HEK293 (cell line): ENCODE results near the gene ALLC.

Experiments
- CTCF ChIA-PET: fragments of 350-600 bp; formaldehyde crosslinking; extraction: SDS; loops from one replicate; lab custom pipeline; 2021; ENCODE audit warnings: antibody characterized with exemption; lab: Yijun Ruan, JAX
- POLR2A ChIA-PET: fragments of 300-600 bp; formaldehyde crosslinking; extraction: SDS; loops from one replicate; lab custom pipeline; 2020; ENCODE audit warnings: antibody characterized with exemption, inconsistent platforms; lab: Yijun Ruan, JAX
- H3K27ac ChIP-seq: fragments of 200-500 bp; sonication (Bioruptor generic); 2 replicates; pipeline ENCODE4 v1.5.1; 2014; ENCODE audit warnings: low read depth, low read length, control low read depth, inconsistent platforms; ENCODE audit errors: extremely low read depth
- H3K36me3 ChIP-seq, 2 experiments: fragments of 200-500 bp in 1 of 2; sonication (Bioruptor generic) in 1 of 2; 1 replicate in 1 of 2; 2 replicates in 1 of 2; pipeline ENCODE4 v1.5.1; 2014 to 2017; ENCODE audit warnings: inconsistent platforms in 2 of 2, low read length in 2 of 2; ENCODE audit not compliant: control insufficient read depth in 2 of 2, insufficient read depth in 1 of 2
- H3K4me1 ChIP-seq: fragments of 200-500 bp; sonication (Bioruptor generic); 2 replicates; pipeline ENCODE4 v1.5.1; 2014; ENCODE audit warnings: mild to moderate bottlenecking, low read length, inconsistent platforms; ENCODE audit not compliant: control insufficient read depth, insufficient read depth
- H3K4me3 ChIP-seq: 2 replicates; pipeline ENCODE4 v1.5.1; 2011; ENCODE audit warnings: low read depth, mild to moderate bottlenecking, control low read depth, low read length, moderate library complexity
- H3K9me3 ChIP-seq: fragments of 200-500 bp; sonication (Bioruptor generic); 2 replicates; pipeline ENCODE4 v1.5.1; 2014; ENCODE audit warnings: low read depth, low read length, inconsistent platforms; ENCODE audit not compliant: control insufficient read depth, insufficient read depth
- HOXA7 ChIP-seq: sonication (generic); formaldehyde crosslinking; IDR thresholded peaks from 2 replicates; pipeline ENCODE4 v1.8.1; 2022; ENCODE audit warnings: missing genetic modification reagents, borderline replicate concordance
- IKZF3 ChIP-seq: fragments of 450-650 bp; IDR thresholded peaks from 2 replicates; pipeline ENCODE4 v1.5.0; 2018; ENCODE audit warnings: missing biosample characterization, mild to moderate bottlenecking, missing genetic modification characterization, moderate library complexity
- KLF8 ChIP-seq: fragments of 450-650 bp; formaldehyde crosslinking; IDR thresholded peaks from 2 replicates; pipeline ENCODE4 v1.5.1; 2016; ENCODE audit warnings: missing biosample characterization, missing genetic modification characterization
- KLF9 ChIP-seq: fragments of 450-650 bp; formaldehyde crosslinking; IDR thresholded peaks from 2 replicates; pipeline ENCODE4 v1.5.1; 2016; ENCODE audit warnings: missing biosample characterization, missing genetic modification characterization, low read depth
- MZF1 ChIP-seq: fragments of 450-650 bp; formaldehyde crosslinking; IDR thresholded peaks from 2 replicates; pipeline ENCODE4 v1.5.1; 2017; ENCODE audit warnings: missing biosample characterization, missing genetic modification characterization, borderline replicate concordance
- PRDM6 ChIP-seq: fragments of 450-650 bp; formaldehyde crosslinking; IDR thresholded peaks from 2 replicates; pipeline ENCODE4 v1.5.1; 2017; ENCODE audit warnings: missing biosample characterization, missing genetic modification characterization
- RBAK ChIP-seq: fragments of 450-650 bp; formaldehyde crosslinking; IDR thresholded peaks from 2 replicates; pipeline ENCODE4 v1.5.1; 2016; ENCODE audit warnings: missing biosample characterization, missing genetic modification characterization
- SP2 ChIP-seq: fragments of 450-650 bp; formaldehyde crosslinking; IDR thresholded peaks from 2 replicates; pipeline ENCODE4 v1.5.1; 2016; ENCODE audit warnings: missing biosample characterization, missing genetic modification characterization
- ZBTB26 ChIP-seq: fragments of 450-650 bp; formaldehyde crosslinking; optimal IDR thresholded peaks from 2 replicates; pipeline ENCODE3; 2016; ENCODE audit warnings: missing biosample characterization, mild to moderate bottlenecking, missing genetic modification characterization
- ZFP37 ChIP-seq: fragments of 450-650 bp; formaldehyde crosslinking; IDR thresholded peaks from 2 replicates; pipeline ENCODE4 v1.5.1; 2016; ENCODE audit warnings: missing biosample characterization, missing genetic modification characterization
- ZFP41 ChIP-seq: fragments of 450-650 bp; formaldehyde crosslinking; IDR thresholded peaks from 2 replicates; pipeline ENCODE4 v1.5.1; 2016; ENCODE audit warnings: missing biosample characterization, missing genetic modification characterization, borderline replicate concordance
- ZNF10 ChIP-seq: fragments of 450-650 bp; formaldehyde crosslinking; IDR thresholded peaks from 2 replicates; pipeline ENCODE4 v1.5.1; 2017; ENCODE audit warnings: missing biosample characterization, missing genetic modification characterization
- ZNF138 ChIP-seq: fragments of 450-650 bp; formaldehyde crosslinking; IDR thresholded peaks from 2 replicates; pipeline ENCODE4 v1.5.1; 2016; ENCODE audit warnings: missing biosample characterization, missing genetic modification characterization, borderline replicate concordance
- ZNF157 ChIP-seq: fragments of 450-650 bp; formaldehyde crosslinking; IDR thresholded peaks from 2 replicates; pipeline ENCODE4 v1.5.1; 2016; ENCODE audit warnings: missing biosample characterization, missing genetic modification characterization
- ZNF16 ChIP-seq: fragments of 450-650 bp; formaldehyde crosslinking; IDR thresholded peaks from 2 replicates; pipeline ENCODE4 v1.5.1; 2016; ENCODE audit warnings: low read depth, missing biosample characterization, missing genetic modification characterization
- ZNF311 ChIP-seq: fragments of 450-650 bp; formaldehyde crosslinking; IDR thresholded peaks from 2 replicates; pipeline ENCODE4 v1.5.1; 2017; ENCODE audit warnings: missing biosample characterization, missing genetic modification characterization, borderline replicate concordance
- ZNF37A ChIP-seq: fragments of 450-650 bp; IDR thresholded peaks from 2 replicates; pipeline ENCODE4 v1.5.1; 2018; ENCODE audit warnings: missing biosample characterization, missing genetic modification characterization
- ZNF600 ChIP-seq: fragments of 450-650 bp; formaldehyde crosslinking; IDR thresholded peaks from 2 replicates; pipeline ENCODE4 v1.5.1; 2016; ENCODE audit warnings: missing biosample characterization, missing genetic modification characterization
- ZNF624 ChIP-seq: fragments of 450-650 bp; formaldehyde crosslinking; IDR thresholded peaks from 2 replicates; pipeline ENCODE4 v1.5.1; 2017; ENCODE audit warnings: missing biosample characterization, missing genetic modification characterization
- ZNF664 ChIP-seq: fragments of 450-650 bp; formaldehyde crosslinking; IDR thresholded peaks from 2 replicates; pipeline ENCODE4 v1.5.1; 2016; ENCODE audit warnings: missing biosample characterization, missing genetic modification characterization
- ZNF701 ChIP-seq: fragments of 450-650 bp; formaldehyde crosslinking; IDR thresholded peaks from 2 replicates; pipeline ENCODE4 v1.5.1; 2016; ENCODE audit warnings: missing biosample characterization, missing genetic modification characterization
- ZNF76 ChIP-seq: fragments of 450-650 bp; formaldehyde crosslinking; IDR thresholded peaks from 2 replicates; pipeline ENCODE4; 2016; ENCODE audit warnings: low read depth, missing biosample characterization, missing genetic modification characterization, borderline replicate concordance
- TF ChIP-seq, protein P1 (sequence below): sonication (generic); formaldehyde crosslinking; IDR thresholded peaks from 2 replicates; pipeline ENCODE4 v1.8.1; 2022; ENCODE audit warnings: mild to moderate bottlenecking, moderate library complexity, missing genetic modification reagents

ALLC gene

GRCh38 chr2:3628241-3628679 is 29.7 kb upstream of the ALLC start:
- TF ChIP-seq KLF8 (tag by site-specific recombination) (no peak), ZNF664 (tag by site-specific recombination) (no peak), RBAK (tag by site-specific recombination) (no peak), ZBTB26 (tag by site-specific recombination) (no peak), ZNF311 (tag by site-specific recombination) (no peak), IKZF3 (tag by site-specific recombination) (no peak)
- no peak overlapping the region for H3K27ac ChIP-seq
- no peaks in the 10 kb centered on the region for H3K4me1 ChIP-seq
- POLR2A ChIA-PET = no interaction called here
- no peak overlapping the region for H3K4me3 ChIP-seq
- H3K9me3 ChIP-seq = no peaks in the 10 kb centered on the region
- CTCF ChIA-PET = interaction anchor here (0.6 to 0.9 kb wide), 4 partner anchors 9 to 327 kb away, joined by 3 to 4 read pairs (median 4); no protein-coding TSS in a partner anchor
- H3K36me3 ChIP-seq = no peaks in the 10 kb centered on the region

GRCh38 chr2:3628800-3629199 is 29.2 kb upstream of the ALLC start:
- no peaks in the 10 kb centered on the region for H3K36me3 ChIP-seq
- H3K4me3 ChIP-seq = no peak overlapping the region
- POLR2A ChIA-PET = no interaction called here
- no peaks in the 10 kb centered on the region for H3K9me3 ChIP-seq
- TF ChIP-seq ZNF10 (tag by site-specific recombination) (no peak), ZNF157 (tag by site-specific recombination) (no peak), HOXA7 (CRISPR knock-in tag) (no peak)
- TF ChIP-seq, all 188 proteins: peak for 0
- Histone ChIP-seq H3K4me1 (no peaks in the 10 kb centered on the region), H3K27ac (no peak overlapping the region)
- CTCF ChIA-PET = interaction anchor here (0.6 to 1.4 kb wide), 7 partner anchors 8 to 326 kb away, joined by 3 to 4 read pairs (median 4); no protein-coding TSS in a partner anchor

DNA sequence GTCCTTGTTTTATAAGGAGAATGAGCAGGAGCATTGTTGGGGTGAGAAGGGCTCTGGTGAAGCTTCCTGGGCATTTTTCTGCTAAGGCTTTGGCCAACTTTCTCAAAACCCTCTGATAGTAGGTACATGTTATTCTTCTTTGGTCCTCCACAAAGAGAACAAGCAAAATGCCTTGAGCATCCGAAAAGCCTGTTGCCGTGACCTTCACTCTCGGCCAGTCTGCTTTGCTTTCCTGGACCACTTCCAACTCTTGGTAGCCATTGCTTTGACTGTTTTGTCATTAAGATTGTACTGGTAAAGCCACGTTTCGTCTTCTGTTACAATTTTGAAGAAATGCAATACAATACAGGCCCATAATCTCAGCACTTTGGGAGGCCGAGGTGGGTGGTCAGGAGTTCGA is 27.4 kb upstream of the ALLC start:
- no peaks in the 10 kb centered on the region for H3K9me3 ChIP-seq
- H3K4me3 ChIP-seq = no peak overlapping the region
- POLR2A ChIA-PET = no interaction called here
- TF ChIP-seq ZNF16 (tag by site-specific recombination) = no peak
- no peak for TF ChIP-seq ZFP37
- TF ChIP-seq, all 188 proteins: peak for 0
- no peaks in the 10 kb centered on the region for H3K36me3 ChIP-seq
- H3K27ac ChIP-seq = no peak overlapping the region
- CTCF ChIA-PET = no interaction called here
- no peaks in the 10 kb centered on the region for H3K4me1 ChIP-seq

- H3K9me3 ChIP-seq = no peaks in the 10 kb centered on the region
- H3K4me3 ChIP-seq = no peak overlapping the region
- no peaks in the 10 kb centered on the region for H3K4me1 ChIP-seq
- CTCF ChIA-PET = no interaction called here
- no peak overlapping the region for H3K27ac ChIP-seq
- H3K36me3 ChIP-seq = no peaks in the 10 kb centered on the region
- POLR2A ChIA-PET = no interaction called here
- TF ChIP-seq ZFP41 (tag by site-specific recombination) = no peak
- no peak for TF ChIP-seq ZFP37
- no peak for TF ChIP-seq KLF9 (tag by site-specific recombination)
- TF ChIP-seq PRDM6 = no peak
- no peak for TF ChIP-seq ZNF37A (tag by site-specific recombination)
- TF ChIP-seq ZNF701 = no peak
- TF ChIP-seq, protein P1, sequence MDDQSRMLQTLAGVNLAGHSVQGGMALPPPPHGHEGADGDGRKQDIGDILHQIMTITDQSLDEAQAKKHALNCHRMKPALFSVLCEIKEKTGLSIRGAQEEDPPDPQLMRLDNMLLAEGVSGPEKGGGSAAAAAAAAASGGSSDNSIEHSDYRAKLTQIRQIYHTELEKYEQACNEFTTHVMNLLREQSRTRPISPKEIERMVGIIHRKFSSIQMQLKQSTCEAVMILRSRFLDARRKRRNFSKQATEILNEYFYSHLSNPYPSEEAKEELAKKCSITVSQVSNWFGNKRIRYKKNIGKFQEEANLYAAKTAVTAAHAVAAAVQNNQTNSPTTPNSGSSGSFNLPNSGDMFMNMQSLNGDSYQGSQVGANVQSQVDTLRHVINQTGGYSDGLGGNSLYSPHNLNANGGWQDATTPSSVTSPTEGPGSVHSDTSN = no peak
- TF ChIP-seq ZNF76 (tag by site-specific recombination) = no peak
- no peak for TF ChIP-seq MZF1
- no peak for TF ChIP-seq SP2 (tag by site-specific recombination)
- no peak for TF ChIP-seq ZNF138 (tag by site-specific recombination)
- no peak for TF ChIP-seq ZNF624
- no peak for TF ChIP-seq ZNF600 (tag by site-specific recombination)
Measured at GRCh38 chr2:3631161-3631850, 26.7 kb upstream of the ALLC start.
